HG02840 (cell line): Measurements from ENCODE around the gene IRS2.

Experiments used
- ATAC-seq: cut with Tn5 transposase; IDR thresholded peaks from one replicate; pipeline ENCODE4 v1.9.1; 2021; ENCODE audit warnings: mild to moderate bottlenecking, moderate library complexity, moderate number of reproducible peaks; ENCODE audit not compliant: unreplicated experiment, low FRiP score

IRS2 gene

DNA sequence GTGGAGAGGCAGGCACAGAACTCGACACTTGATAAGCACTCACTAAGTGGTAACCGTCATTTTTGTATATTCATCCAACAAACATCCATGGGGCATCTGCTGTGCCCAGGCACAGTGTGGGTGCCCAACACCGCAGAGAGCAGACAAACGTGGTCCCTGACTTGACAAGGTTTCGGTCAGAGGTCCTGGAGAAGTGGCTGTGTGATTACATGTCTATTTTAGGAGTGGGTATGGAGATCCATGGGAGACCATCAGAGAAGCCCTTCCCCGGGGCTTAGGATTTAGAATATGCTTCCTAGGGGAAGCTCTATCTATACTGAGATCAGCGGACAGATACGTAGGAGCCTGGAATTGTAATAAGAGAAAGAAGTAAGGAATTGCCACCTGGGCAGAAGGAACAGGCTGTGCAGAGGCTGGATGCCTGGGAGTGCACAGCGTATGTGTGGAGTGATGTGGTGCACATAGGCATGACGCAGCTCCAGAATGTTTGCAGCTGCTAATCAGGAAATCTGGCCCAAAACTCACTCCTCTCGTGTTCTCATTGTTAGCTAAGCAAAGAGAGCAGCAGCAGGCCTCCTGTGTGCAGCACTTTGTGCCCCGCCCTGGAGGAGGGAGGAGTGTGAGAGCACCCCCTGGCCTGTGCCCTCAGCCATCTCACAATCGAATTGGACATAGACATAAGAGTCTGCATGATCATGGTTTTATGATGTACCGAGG is 23.0 kb upstream of the IRS2 start:
- no peak for ATAC-seq

DNA sequence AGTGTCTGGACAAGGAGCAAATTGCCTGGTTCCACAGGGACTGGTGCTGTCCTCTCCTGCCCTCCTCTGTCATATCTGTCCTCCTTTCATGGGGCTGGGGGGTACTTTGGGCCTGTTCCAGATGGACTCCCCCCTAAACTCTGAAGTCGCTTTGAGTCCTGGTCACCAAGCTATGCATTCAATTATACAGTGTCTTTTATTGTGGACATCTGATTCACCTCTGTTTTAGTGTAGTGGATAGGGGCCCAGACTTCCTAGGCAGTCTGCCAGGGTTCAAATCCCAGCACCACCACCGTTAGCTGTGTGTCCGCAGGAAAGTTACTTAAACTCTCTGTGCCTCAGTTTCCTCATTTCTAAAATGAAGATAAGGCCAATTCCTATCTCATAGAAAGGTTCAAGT is 21.0 kb upstream of the IRS2 start:
- no peak for ATAC-seq

DNA sequence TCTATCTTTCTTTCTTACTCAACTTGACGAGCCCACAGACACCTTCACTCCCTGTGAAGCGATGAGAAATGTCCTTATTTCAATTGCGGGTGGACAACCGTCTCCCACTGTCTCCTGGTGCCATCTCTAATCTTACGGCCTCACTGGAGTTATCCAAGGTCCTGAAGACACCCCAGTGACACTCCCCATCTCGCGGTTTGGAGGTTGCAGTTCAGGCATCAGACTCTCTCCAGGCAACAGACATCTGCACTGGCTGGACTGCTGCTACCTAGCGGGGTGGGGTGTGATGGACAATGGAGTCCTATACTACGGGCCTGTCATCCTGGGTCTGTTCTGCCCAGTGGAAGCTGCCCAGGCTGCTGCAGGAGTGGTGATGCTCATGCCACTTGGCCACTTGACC is 18.3 kb upstream of the IRS2 start:
- ATAC-seq = no peak

DNA sequence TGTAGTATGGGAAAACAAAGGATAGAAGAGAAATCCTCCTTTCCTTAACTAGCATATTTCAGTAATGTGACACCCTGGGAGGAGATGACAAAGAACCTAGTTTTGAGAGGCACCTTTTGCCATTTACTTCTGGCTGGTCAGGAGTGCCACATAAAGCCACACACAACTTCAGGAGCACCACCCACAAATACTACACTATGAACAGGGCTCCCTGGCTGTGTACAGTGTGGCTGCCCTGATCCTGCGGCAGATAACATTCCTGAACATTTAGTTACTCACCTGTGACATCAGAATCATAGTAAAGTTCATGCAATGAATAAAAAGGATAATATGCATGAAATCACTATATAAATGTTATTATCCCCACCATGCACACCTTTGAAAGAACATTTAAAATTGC is 17.4 kb upstream of the IRS2 start:
- no peak for ATAC-seq

DNA sequence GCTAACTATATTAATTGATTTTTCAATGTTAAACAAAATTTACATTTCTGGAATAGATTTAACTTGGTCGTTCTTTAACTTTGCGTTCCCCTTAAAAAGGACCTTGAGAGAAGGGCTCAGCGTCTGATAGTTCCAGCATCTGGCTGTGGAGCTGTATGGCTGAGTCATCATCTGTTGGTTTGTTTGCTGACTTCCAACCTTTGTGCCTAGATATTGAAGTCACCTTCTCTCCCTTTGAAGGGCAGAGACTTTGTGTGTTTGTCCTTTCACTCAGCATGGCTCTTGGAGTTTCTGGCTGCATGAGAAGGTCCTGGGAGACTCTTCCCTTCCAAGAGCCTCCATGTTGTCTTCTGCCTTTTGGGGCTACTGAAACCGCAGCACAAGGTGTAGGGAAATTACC is 16.6 kb upstream of the IRS2 start:
- no peak for ATAC-seq

DNA sequence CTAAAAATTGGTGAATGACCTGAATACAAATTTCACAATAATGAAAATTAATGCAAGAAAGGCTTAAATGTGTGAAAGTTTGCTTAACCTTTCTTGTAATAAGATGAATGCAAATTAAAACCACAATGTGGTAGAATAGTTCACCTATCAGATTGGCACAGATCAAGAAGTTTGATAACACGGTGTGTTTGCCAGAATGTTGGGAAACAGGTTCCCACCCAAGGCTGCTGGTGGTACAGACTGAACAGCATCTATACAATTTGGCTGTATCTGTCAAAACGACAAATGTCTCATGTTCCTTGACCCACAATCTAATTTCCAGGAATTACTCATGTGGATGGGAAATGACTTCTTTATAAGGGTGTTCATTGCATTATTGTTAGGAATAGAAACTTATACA is 8.6 kb upstream of the IRS2 start:
- ATAC-seq = no peak

DNA sequence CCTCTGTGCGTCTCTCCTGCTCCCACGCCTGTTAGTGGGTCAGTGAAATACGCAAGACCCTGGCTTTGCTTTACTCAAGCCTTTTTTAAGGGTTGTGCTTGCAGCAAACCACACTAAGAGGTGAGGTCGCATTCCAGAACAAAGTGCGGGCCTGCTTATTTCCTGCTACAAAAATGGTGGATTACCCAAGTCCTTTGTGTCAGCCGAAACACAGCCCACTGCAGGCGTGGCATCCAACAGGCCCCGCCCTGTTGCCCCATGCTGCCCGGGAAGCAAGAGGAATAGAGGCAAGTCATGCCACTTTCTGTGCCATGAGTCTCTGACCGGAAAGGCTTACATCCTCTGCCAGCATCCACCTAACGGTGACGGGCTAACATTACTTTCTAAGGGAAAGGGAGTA is 7.7 kb upstream of the IRS2 start:
- no peak for ATAC-seq

DNA sequence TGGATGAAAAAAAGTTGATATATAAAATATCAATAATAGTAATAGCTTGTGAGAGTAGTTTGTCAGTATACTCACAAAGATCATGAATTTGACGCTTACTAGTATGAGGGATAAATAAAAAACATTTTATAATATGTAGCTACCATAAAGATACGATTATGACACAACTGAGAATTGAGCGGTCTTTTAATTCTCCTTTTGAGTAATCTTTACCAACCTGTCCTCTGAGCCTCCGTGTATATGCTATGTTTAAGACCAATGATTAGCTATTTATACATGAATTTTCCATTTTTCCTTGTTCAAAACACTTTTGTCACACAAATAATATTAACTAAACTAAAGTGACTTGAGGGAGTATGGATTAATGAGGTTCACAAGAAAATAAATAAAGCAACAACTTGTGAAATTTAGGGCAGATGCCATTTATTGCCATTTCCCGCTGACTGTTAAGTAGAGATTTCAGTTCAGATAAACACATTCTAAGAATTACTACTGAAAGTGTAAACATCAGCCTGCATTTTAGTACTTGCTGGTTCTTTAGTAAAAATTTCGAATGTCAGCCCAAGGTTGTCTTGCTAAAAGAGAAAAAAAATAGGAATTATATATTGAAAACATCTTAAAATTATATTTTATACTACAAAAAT is 6.2 kb upstream of the IRS2 start:
- no peak for ATAC-seq

DNA sequence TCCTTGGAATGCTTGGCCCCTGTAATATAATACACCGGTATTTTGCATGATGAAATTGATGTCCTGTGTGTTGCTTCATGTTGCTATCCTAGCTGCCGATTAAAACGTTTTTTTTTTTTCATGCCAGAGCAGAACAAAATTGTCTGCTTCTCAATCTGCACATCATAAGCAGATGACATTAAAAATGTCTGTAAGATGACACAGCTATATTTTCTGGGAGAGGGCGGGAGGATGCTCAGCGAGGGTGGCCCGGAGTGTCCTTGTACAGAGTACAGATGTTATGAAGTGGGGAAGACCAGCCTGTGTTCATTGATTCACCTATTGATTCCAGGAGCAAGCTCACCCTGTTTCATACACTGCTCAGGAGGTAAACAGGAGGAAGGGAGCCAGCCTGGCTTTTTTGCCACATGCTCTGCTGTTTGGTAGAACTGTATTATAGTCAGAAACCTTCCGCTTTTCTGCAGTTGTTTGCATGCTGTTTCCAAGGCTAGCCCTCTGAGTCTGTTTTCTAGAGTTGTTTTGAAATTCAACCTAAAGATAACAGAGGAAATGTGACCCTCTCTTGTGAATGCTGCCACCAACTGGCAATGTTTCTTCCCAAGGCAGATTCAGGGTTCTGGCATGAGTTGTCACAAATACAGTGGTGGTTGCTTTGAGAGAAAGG is 4.7 kb upstream of the IRS2 start:
- ATAC-seq = no peak

DNA sequence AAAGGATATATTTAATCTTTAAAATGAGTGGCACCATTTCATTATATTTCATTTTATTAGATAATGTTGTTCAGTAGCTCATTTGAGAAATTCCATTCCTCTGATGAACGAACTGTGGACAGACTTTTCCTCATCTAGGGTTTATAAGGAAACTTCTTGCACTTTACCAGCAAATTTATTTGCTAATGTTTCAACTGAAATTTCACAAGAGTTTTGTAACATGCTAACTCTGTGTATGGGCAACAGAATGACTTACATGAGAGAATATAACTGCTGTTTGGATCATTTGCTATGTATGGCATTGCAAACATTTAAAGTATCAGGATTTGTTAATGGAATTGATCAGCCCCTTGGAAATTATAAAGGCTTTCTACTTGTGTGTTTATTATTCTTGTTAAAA is 3.7 kb upstream of the IRS2 start:
- ATAC-seq = no peak

DNA sequence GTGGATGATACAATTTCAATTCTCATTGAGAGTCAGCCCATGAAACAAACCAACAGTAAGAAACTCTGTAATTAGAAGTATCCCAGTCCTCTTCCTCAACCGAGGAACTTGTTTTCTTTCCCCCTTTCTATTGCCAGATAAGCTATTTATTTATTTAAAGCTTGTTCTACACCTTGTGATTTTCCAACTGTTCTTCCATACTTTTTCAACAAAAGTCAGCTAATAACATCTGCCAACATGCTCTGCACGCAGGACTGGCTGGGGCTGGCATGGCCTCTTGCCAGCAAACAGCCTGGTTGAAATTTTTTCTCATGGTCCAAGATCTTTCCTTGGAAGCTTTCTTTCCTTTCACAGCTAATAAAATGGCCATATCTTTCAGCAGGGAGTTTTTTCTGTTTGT is 2.9 kb upstream of the IRS2 start:
- no peak for ATAC-seq

DNA sequence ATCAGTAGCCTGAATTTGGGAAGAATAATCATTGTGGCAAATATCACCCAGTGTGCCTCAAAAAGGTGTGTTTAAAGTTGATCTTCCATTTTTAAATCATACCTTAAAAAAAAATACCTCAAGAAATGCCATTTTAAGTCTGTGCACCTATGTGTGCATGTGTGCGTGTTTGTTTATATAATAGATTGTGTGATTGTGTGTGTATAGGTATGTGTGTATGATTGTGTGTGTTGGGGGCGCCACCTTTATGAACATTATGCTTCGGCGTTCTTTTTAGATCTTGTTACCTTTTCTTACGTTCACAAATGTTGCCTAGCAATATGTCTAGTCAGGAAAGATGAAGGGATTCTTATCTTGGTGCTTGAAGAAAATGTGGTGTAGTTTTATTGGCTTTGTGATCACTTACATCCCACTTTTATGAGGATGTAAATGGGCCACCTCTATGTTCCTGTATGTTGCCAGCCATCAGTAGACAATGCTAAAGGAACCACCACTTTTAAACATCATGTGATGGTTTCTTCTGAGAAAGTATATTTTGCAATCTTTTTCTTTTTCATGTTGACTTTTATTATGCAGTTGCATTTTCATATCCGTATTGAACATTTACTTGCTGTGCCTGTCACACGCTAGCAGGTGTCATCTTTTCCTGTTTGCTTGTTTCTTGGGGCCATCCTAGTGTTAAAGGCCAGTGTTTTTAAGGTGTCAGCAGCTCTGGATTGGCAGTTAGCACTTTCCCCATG is 2.2 kb upstream of the IRS2 start:
- no peak for ATAC-seq

DNA sequence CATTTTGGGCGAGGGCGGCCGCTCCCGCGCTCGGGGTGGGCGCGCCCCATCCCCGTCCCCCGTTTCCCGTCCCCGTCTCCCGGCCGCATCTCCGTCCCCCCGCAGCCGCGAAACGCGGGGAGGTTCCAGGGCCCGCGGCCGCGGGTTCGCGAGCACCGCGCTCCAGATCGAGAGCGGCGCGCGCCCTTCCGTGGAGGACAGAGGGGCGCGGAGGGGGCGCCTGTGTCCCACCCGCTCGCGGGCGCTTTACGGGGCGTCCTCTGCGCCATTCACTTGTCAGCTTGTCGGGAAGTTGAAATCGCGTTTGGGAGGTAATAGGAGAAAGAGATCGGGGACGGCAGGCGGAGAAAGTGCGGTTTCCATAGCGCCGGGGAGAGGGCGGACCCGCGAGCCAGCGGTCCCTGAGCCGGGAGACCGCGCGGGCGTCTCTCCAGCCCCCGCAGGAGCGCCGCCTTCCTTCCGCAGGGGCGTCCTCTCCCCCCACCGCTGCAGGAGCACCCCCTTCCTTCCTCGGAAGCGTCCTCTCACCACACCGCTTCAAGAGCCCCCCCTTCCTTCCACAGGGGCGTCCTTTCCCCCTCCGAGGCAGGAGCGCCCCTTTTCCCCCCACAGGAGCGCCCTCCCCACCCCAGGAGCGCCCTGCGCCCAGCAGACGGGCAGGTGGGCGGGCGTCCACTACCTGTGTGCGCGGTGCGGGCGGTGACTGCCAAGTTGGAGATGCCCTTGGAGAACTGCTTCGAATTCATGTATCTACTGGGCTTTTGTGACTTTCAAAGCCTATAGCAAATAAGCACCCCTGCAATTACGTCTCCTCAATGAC is 962 bp upstream of the IRS2 start:
- no peak for ATAC-seq

DNA sequence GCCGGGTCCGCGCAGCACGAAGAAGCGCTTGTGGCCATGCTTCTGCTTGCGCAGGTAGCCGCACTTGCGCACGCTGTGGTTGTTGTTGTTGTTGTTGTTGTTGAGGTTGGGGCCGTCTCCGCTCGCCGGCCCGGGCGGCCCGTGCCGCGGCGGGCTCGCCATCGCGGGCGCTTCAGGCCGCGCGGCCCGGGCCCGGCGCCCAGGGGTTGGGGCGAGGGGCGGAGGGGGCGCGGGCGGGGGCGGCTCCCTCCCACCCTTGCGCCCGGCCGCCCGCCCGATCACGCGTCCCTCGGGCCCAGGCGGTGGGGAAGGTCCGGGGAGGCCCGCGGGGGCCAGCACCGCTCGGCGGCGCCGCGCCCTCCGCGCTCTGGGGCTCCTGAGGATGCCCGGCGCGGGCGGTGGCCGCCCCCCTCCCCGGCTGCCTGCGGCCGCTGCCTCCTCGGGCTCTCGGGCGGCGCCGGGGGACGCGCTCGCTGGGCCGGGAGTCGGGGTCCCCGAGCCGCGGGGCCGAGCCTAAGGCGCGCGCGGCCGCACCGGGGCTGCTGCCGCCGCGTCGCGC is 412 bp downstream of the IRS2 start:
- ATAC-seq = no peak

DNA sequence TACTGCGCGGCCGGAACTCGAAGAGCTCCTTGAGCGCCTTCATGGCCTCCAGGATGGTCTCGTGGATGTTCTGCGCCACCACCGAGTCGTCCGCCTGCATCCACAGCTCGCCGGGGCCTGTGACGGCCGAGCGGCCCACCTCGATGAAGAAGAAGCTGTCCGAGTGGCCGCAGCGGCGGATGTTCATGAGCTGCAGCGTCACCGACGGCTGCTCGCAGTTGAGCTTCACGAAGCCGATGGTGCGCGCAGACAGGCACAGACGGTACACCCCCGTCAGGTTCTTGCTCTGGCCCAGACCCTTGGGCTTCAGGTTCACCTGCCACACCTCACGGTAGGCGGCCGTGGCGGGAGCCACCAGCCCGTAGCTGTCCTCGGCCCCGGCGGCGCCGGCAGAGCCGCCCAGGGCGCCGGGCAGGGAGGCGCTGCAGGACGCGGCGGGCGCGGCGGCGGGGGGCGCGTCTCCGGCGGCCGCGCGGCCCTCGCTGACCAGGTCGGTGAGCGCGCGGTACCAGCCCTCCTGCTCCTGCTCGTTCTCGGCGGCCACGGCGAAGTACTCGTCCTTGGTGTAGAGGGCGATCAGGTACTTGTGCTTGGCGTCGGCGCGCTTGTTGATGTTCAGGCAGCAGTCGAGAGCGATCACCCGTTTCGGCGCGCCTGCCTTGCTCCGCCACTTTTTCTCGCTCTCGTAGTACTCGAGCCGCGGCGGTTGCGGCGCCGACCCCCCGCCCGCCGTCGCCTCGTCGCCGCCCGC is 1.1 kb downstream of the IRS2 start:
- no peak for ATAC-seq

DNA sequence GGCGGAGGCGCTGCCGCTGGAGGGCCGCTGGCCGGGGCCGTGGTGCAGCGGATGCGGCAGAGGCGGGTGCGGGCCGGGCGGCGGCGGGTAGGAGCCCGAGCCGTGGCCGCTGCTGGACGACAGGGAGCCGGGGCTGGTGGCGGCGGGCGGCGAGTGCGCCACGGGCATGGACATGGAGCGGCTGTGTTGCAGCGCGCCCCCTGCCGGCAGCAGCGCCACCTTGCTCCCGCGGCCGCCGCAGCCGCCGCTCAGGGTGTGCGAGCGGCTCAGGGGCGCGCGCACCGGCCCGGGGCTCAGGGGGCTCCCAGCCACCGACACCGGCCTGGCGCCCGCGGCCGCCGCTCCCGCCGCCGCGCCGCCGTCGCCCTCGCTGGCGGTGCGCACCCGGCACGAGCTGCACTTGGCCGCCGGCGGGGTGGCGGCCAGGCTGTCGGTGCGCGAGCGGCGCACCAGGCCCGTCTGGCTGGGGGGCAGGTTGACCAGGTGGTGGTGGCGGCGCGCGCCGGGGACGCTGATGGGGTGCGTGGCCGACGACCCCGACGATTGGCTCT is 1.7 kb downstream of the IRS2 start:
- no peak for ATAC-seq

DNA sequence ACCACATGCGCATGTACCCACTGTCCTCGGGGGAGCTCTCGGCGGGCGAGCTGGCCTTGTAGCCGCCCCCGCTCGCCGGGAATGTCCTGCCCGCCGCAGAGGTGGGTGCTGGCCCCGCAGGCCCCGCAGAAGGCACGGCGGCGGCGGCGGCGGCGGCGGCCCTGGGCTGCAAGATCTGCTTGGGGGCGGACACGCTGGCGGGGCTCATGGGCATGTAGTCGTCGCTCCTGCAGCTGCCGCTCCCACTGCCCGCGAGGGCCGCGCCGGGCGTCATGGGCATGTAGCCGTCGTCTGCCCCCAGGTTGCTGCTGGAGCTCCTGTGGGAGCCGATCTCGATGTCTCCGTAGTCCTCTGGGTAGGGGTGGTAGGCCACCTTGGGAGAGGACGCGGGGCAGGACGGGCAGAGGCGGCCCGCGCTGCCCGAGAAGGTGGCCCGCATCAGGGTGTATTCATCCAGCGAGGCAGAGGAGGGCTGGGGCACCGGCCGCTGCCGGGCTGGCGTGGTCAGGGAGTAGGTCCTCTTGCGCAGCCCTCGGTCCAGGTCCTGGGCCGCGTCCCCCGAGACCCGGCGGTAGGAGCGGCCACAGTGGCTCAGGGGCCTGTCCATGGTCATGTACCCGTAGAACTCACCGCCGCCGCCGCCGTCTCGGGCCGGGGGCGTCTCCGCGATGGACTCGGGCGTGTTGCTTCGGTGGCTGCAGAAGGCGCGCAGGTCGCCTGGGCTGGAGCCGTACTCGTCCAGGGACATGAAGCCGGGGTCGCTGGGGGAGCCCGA is 2.4 kb downstream of the IRS2 start:
- no peak for ATAC-seq

DNA sequence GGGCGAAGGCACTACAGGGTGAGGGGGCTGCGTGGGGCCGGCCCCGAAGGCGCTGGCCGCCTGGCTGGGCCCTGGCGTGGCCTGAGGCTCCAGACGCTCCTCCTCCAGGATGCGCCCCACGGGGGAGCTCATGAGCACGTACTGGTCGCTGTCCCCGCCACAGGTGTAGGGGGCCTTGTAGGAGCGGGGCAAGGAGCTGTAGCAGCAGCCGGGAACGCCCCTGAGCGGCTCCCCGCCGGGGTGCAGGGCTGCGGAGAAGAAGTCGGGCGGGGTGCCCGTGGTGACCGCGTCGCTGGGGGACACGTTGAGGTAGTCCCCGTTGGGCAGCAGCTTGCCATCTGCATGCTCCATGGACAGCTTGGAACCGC is 3.0 kb downstream of the IRS2 start:
- no peak for ATAC-seq
